Measurements from ENCODE around the gene CTRL.
"Not testable (repeated sequence)": the region's sequence is repeated elsewhere in the genome, so short reads cannot be mapped to it uniquely, and the experiment has no call there.

CTRL gene

GRCh38 chr16:67940446-67941089, 8.9 kb upstream of the CTRL start:
- no peak for DNase-seq

- DNase-seq: no peak
Observed at GRCh38 chr16:67939507-67940445, 8.1 kb upstream of the CTRL start.

- not testable (repeated sequence) for DNase-seq
Observed at GRCh38 chr16:67937713-67938112, 6.1 kb upstream of the CTRL start.

- DNase-seq: peak; percentile 68
Observed at GRCh38 chr16:67936880-67937605, 5.4 kb upstream of the CTRL start.

- DNase-seq: no peak
Observed at GRCh38 chr16:67936124-67936879, 4.6 kb upstream of the CTRL start, which contains the start of gene PSMB10. Gene PSMB10 (minus strand): TSS chr16:67936850. CDS start chr16:67936749, 101 bp downstream.

- peak; percentile 95 for DNase-seq
Observed at GRCh38 chr16:67935402-67936123, 3.9 kb upstream of the CTRL start.

GRCh38 chr16:67935101-67935401, 3.4 kb upstream of the CTRL start:
- no peak for DNase-seq

GRCh38 chr16:67934306-67935100, 2.8 kb upstream of the CTRL start:
- no peak for DNase-seq

GRCh38 chr16:67933805-67934204, 2.1 kb upstream of the CTRL start:
- no peak for DNase-seq

GRCh38 chr16:67932462-67932840, 789 bp upstream of the CTRL start:
- DNase-seq: no peak

- no peak for DNase-seq
Observed at GRCh38 chr16:67930678-67931211, 917 bp downstream of the CTRL start.

- DNase-seq: no peak
Observed at GRCh38 chr16:67930191-67930590, 1.5 kb downstream of the CTRL start.

- DNase-seq: peak; percentile 61
Observed at GRCh38 chr16:67928561-67929364, 2.9 kb downstream of the CTRL start.

- no peak for DNase-seq
Observed at GRCh38 chr16:67928147-67928546, 3.5 kb downstream of the CTRL start.

GRCh38 chr16:67927131-67927941, 4.3 kb downstream of the CTRL start:
- DNase-seq: no peak

GRCh38 chr16:67926181-67926750, 5.4 kb downstream of the CTRL start:
- DNase-seq: no peak

- no peak for DNase-seq
Observed at GRCh38 chr16:67924140-67924906, 7.3 kb downstream of the CTRL start.
